Keratinocyte (primary cell): Measurements from ENCODE around the gene CRYGS. TPM values are rescaled to one million over a fixed set of nuclear protein-coding genes. Genes with fewer than 3 reads are reported as not detected.

ENCODE experiments used
- DNase-seq: peaks from one replicate; pipeline ENCODE4 v3.0.0-alpha.2; 2011; ENCODE audit warnings: low read depth, missing footprints, low spot score
- FAIRE-seq: peaks from 2 replicates; lab custom pipeline; 2011; peaks lifted over from hg19 to GRCh38; lab: Jason Lieb, UNC
- H2AFZ ChIP-seq: 2 replicates; pipeline ENCODE4 v1.6.0; 2012; ENCODE audit warnings: low read length, control low read depth, inconsistent platforms; ENCODE audit not compliant: control insufficient read depth
- H3K27ac ChIP-seq: 2 replicates; pipeline ENCODE4 v1.5.1; 2011; ENCODE audit warnings: low read length; ENCODE audit not compliant: control insufficient read depth, insufficient read depth
- H3K27me3 ChIP-seq: 3 replicates; pipeline ENCODE4 v1.6.0; 2011; ENCODE audit warnings: low read length; ENCODE audit not compliant: control insufficient read depth, insufficient read depth; ENCODE audit errors: extremely low read depth
- H3K36me3 ChIP-seq, 2 experiments: 2 replicates in 1 of 2; 3 replicates in 1 of 2; pipeline ENCODE4 v1.5.1; 2011; ENCODE audit warnings: low read length in 2 of 2, mild to moderate bottlenecking in 1 of 2; ENCODE audit not compliant: control insufficient read depth in 2 of 2, insufficient read depth in 2 of 2; ENCODE audit errors: extremely low read depth in 1 of 2
- H3K4me1 ChIP-seq: 3 replicates; pipeline ENCODE4 v1.5.1; 2011; ENCODE audit warnings: low read length; ENCODE audit not compliant: control insufficient read depth, insufficient read depth; ENCODE audit errors: extremely low read depth
- H3K4me2 ChIP-seq: 3 replicates; pipeline ENCODE4 v1.6.0; 2011; ENCODE audit warnings: low read depth, low read length; ENCODE audit not compliant: control insufficient read depth, insufficient read depth; ENCODE audit errors: extremely low read depth
- H3K4me3 ChIP-seq, 3 experiments: fragments of 200-600 bp in 1 of 3; sonication (generic) in 1 of 3; 2 replicates in 2 of 3; 3 replicates in 1 of 3; pipeline ENCODE4 v1.5.1; 2011 to 2016; ENCODE audit warnings: low read length in 3 of 3, mild to moderate bottlenecking in 3 of 3, control low read depth in 2 of 3, inconsistent platforms in 1 of 3, low read depth in 1 of 3, mixed read lengths in 1 of 3, mixed run types in 1 of 3, moderate library complexity in 1 of 3; ENCODE audit not compliant: control insufficient read depth in 2 of 3, insufficient read depth in 2 of 3; ENCODE audit errors: extremely low read depth in 1 of 3
- H3K79me2 ChIP-seq: 2 replicates; pipeline ENCODE4 v1.6.0; 2012; ENCODE audit warnings: low read length; ENCODE audit not compliant: control insufficient read depth, insufficient read depth
- H3K9ac ChIP-seq: 3 replicates; pipeline ENCODE4 v1.6.0; 2011; ENCODE audit warnings: low read length; ENCODE audit not compliant: control insufficient read depth, insufficient read depth; ENCODE audit errors: extremely low read depth
- H3K9me1 ChIP-seq: 3 replicates; pipeline ENCODE4 v1.6.0; 2011; ENCODE audit warnings: low read length; ENCODE audit not compliant: control insufficient read depth, insufficient read depth; ENCODE audit errors: extremely low read depth
- H3K9me3 ChIP-seq: 2 replicates; pipeline ENCODE4 v1.5.1; 2012; ENCODE audit warnings: low read depth, low read length; ENCODE audit not compliant: control insufficient read depth
- H4K20me1 ChIP-seq: 3 replicates; pipeline ENCODE4 v1.6.0; 2011; ENCODE audit warnings: low read length; ENCODE audit not compliant: control insufficient read depth, insufficient read depth; ENCODE audit errors: extremely low read depth
- EZH2 ChIP-seq: IDR thresholded peaks from one replicate; pipeline ENCODE4 v1.6.1; 2012; ENCODE audit warnings: inconsistent platforms, mild to moderate bottlenecking, low read length, moderate library complexity
- dilution Hi-C: fragments of 300-500 bp; cut with MboI; formaldehyde crosslinking; loops from one replicate; pipeline ENCODE4 v1.7.0; 2020; ENCODE audit warnings: low sequenced_read_pairs; ENCODE audit not compliant: extremely low pct_ligation_motif_present
- polyA plus RNA-seq, 5 experiments: library from polyadenylated mRNA; depleted of rRNA in 3 of 5; stranded (reverse) in 3 of 5; stranded (forward) in 1 of 5; unstranded in 1 of 5; fragments of >200 nt; gene quantifications; 1 replicate in 1 of 5; 2 replicates in 3 of 5; 3 replicates in 1 of 5; pipeline versions ENCODE4 v1.2.1 to v1.2.3, GENCODE V29; 2011 to 2012; ENCODE audit warnings: missing spikeins in 2 of 5, low read depth in 1 of 5, low replicate concordance in 1 of 5
- TF ChIP-seq, protein P1 (sequence below), 3 experiments: IDR thresholded peaks in 1 of 3; conservative IDR thresholded peaks in 1 of 3; optimal IDR thresholded peaks in 1 of 3; 2 replicates in 2 of 3; 3 replicates in 1 of 3; pipeline versions ENCODE3 to v1.5.1; 2011; ENCODE audit warnings: low read length in 3 of 3, mild to moderate bottlenecking in 3 of 3, moderate library complexity in 2 of 3, control low read depth in 1 of 3, inconsistent platforms in 1 of 3; ENCODE audit not compliant: insufficient read depth in 2 of 3; ENCODE audit errors: extremely low read depth in 1 of 3

The CRYGS gene
- polyA plus RNA-seq, 1 donor (not counting 4 experiments of a cell fraction or from before 2014, with no cell fraction given): 3.4 TPM

DNA sequence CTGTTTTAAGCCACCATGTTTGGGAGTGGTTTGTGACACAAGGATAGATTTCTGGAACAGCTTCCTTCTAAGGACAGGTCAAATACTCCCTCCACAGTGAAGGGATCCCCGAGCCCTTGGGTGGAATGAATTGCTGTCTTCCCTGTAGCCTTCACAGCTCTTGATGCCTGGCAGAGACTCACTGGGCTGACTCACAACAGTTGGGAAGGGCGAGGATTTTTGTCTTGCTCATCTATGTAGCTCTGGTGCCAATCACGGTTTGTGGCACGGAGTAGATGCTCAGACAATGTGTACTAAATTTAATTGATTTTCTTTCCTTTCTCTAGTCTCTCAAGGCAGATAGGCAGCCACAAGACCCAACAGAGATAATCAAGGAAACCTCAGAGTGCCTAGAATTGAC, 27.0 kb downstream of the CRYGS start:
- dilution Hi-C loops: no loop called here
- H3K27me3 ChIP-seq: no peaks in the 10 kb centered on the region

DNA sequence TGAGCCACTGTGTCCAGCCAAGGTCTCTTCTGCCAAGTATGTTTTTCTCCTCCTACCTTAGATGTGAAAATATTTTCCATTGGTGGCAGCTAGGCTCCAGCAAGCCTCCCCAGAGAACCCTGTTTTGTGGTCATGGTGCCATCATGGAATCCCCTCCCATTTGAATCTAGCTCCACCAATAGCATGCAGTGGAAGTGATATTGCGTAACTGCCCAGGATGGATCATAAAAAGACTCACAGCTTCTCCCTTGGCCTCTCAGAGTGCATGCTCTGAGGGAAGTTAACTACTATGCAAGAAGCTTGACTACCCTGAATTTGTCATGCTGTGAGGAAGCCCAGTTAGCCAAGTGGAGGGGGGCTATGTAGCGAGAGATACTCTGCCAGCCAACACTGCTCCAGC, 27.5 kb downstream of the CRYGS start:
- no peaks in the 10 kb centered on the region for H3K4me1 ChIP-seq
- FAIRE-seq (no peak), DNase-seq (no peak)
- no peak overlapping the region for H3K27ac ChIP-seq
- no peak overlapping the region for H2AFZ ChIP-seq
- no peak overlapping the region for H3K9ac ChIP-seq
- no peaks in the 10 kb centered on the region for H3K9me3 ChIP-seq
- no peaks in the 10 kb centered on the region for H3K79me2 ChIP-seq
- H3K4me3 ChIP-seq: no peak overlapping the region
- TF ChIP-seq, protein P1, sequence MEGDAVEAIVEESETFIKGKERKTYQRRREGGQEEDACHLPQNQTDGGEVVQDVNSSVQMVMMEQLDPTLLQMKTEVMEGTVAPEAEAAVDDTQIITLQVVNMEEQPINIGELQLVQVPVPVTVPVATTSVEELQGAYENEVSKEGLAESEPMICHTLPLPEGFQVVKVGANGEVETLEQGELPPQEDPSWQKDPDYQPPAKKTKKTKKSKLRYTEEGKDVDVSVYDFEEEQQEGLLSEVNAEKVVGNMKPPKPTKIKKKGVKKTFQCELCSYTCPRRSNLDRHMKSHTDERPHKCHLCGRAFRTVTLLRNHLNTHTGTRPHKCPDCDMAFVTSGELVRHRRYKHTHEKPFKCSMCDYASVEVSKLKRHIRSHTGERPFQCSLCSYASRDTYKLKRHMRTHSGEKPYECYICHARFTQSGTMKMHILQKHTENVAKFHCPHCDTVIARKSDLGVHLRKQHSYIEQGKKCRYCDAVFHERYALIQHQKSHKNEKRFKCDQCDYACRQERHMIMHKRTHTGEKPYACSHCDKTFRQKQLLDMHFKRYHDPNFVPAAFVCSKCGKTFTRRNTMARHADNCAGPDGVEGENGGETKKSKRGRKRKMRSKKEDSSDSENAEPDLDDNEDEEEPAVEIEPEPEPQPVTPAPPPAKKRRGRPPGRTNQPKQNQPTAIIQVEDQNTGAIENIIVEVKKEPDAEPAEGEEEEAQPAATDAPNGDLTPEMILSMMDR (optimal IDR thresholded peaks at IDR 0.05 in 1 of 3, IDR thresholded peaks at IDR 0.05 in 1 of 3, conservative IDR thresholded peaks at IDR 0.05 in 1 of 3; ENCODE audit: extremely low read depth in 1 of 3, insufficient read depth in 2 of 3, low read length in 3 of 3): no peak
- no peak for TF ChIP-seq EZH2
- no peaks in the 10 kb centered on the region for H3K36me3 ChIP-seq
- no peaks in the 10 kb centered on the region for H3K9me1 ChIP-seq
- no peak overlapping the region for H3K4me2 ChIP-seq
- H3K27me3 ChIP-seq: no peaks in the 10 kb centered on the region
- H4K20me1 ChIP-seq: no peaks in the 10 kb centered on the region
- dilution Hi-C loops: no loop called here

More for the DNA sequence above, 27.0 kb downstream of the CRYGS start:
- no peak for FAIRE-seq
- no peak overlapping the region for H3K27ac ChIP-seq
- H3K36me3 ChIP-seq: no peaks in the 10 kb centered on the region
- H3K9ac ChIP-seq: no peak overlapping the region
- H3K4me3 ChIP-seq: no peak overlapping the region
- no peak for TF ChIP-seq EZH2
- TF ChIP-seq, protein P1 (optimal IDR thresholded peaks at IDR 0.05 in 1 of 3, IDR thresholded peaks at IDR 0.05 in 1 of 3, conservative IDR thresholded peaks at IDR 0.05 in 1 of 3; ENCODE audit: extremely low read depth in 1 of 3, insufficient read depth in 2 of 3, low read length in 3 of 3): no peak
- H3K4me2 ChIP-seq: no peak overlapping the region
- no peaks in the 10 kb centered on the region for H3K79me2 ChIP-seq
- H3K4me1 ChIP-seq: no peaks in the 10 kb centered on the region
- no peak for DNase-seq
- H3K9me3 ChIP-seq: no peaks in the 10 kb centered on the region
- no peaks in the 10 kb centered on the region for H4K20me1 ChIP-seq
- no peak overlapping the region for H2AFZ ChIP-seq
- no peaks in the 10 kb centered on the region for H3K9me1 ChIP-seq
